SHP77 treated with DMSO at 0.1 percent for 48 hours (cell line): Measurements from ENCODE around the gene FOCAD.
"Not testable (repeated sequence)": the region's sequence is repeated elsewhere in the genome, so short reads cannot be mapped to it uniquely, and the experiment has no call there.

Experiments used
- DNase-seq: peaks from one replicate; lab custom pipeline; 2025; lab: John Stamatoyannopoulos, UW

The FOCAD gene

GRCh38 chr9:20673537-20673936, 10.5 kb upstream of the FOCAD start:
- not testable (repeated sequence) for DNase-seq

GRCh38 chr9:20681467-20681866, 2.6 kb upstream of the FOCAD start:
- DNase-seq: no peak

GRCh38 chr9:20683351-20684034, 566 bp upstream of the FOCAD start:
- DNase-seq: no peak

GRCh38 chr9:20684875-20685696, 1.0 kb downstream of the FOCAD start:
- DNase-seq: no peak

- no peak for DNase-seq
Observed at GRCh38 chr9:20685769-20686168, 1.7 kb downstream of the FOCAD start.

- DNase-seq: no peak
Observed at GRCh38 chr9:20689833-20690232, 5.8 kb downstream of the FOCAD start.

- no peak for DNase-seq
Observed at GRCh38 chr9:20692554-20692953, 8.5 kb downstream of the FOCAD start.

- no peak for DNase-seq
Observed at GRCh38 chr9:20693068-20693467, 9.0 kb downstream of the FOCAD start.

- no peak for DNase-seq
Observed at GRCh38 chr9:20694248-20694647, 10.2 kb downstream of the FOCAD start.

GRCh38 chr9:20697021-20697719, 13.1 kb downstream of the FOCAD start:
- no peak for DNase-seq

- DNase-seq: no peak
Observed at GRCh38 chr9:20698782-20699181, 14.7 kb downstream of the FOCAD start.

- no peak for DNase-seq
Observed at GRCh38 chr9:20701060-20701459, 17.0 kb downstream of the FOCAD start.

GRCh38 chr9:20702570-20702969, 18.5 kb downstream of the FOCAD start:
- DNase-seq: no peak

GRCh38 chr9:20703146-20703545, 19.1 kb downstream of the FOCAD start:
- DNase-seq: no peak

GRCh38 chr9:20707708-20708107, 23.6 kb downstream of the FOCAD start:
- DNase-seq: no peak

GRCh38 chr9:20713172-20713571, 29.1 kb downstream of the FOCAD start:
- DNase-seq: no peak

GRCh38 chr9:20714442-20715415, 30.7 kb downstream of the FOCAD start:
- DNase-seq: no peak

GRCh38 chr9:20722221-20722620, 38.2 kb downstream of the FOCAD start:
- no peak for DNase-seq

GRCh38 chr9:20725675-20726074, 41.6 kb downstream of the FOCAD start:
- no peak for DNase-seq

- no peak for DNase-seq
Observed at GRCh38 chr9:20726144-20726543, 42.1 kb downstream of the FOCAD start.

GRCh38 chr9:20728493-20729220, 44.6 kb downstream of the FOCAD start:
- no peak for DNase-seq
